ENCODE data around the gene STK11. TPM values are rescaled to one million over a fixed set of nuclear protein-coding genes. Genes with fewer than 3 reads are reported as not detected.

STK11 gene
- total and polyA plus RNA-seq, 2 of the 4 experiments (the other 2 are of a cell fraction) = 39.3 to 42.8 TPM

DNA sequence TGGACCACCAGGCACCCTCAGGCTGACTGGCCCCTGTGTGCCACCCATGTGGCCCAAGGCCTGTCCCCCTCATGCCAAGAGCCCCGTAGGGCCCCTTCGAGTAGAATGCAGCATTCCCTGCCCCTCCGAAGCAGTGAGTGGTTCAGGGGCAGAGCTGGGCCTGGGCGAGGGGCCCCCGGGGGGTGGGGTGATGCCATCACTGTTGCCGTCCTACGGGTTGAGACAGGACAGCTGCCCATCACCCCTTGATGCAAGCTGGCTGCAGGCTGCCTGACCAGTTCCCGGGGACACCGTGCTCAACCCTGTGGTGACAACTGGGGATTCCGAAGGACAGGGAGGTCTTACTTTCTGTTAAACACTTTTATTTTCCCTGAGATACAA is 36.2 kb upstream of the STK11 start:
- 35% methylated on average over 2 of the region's 10 CpGs; no CpG with 5 or more reads in 1 of the 2 experiments for WGBS, 2 experiments (ENCODE audit: extremely low coverage in 2 of 2, insufficient read length in 1 of 2)

More for the DNA sequence above, 36.2 kb upstream of the STK11 start:
- peaks cover 19% of the 10 kb centered on the region for H3K36me3 ChIP-seq (ENCODE audit: control insufficient read depth, insufficient read depth, low read length)
- H3K4me3 ChIP-seq (ENCODE audit: insufficient read depth, low read depth, low read length) = no peak overlapping the region
- H3K9me3 ChIP-seq (ENCODE audit: control insufficient read depth, insufficient read depth, low read length) = peaks cover 2% of the 10 kb centered on the region; the same call in 1 of the 2 replicates
- in situ Hi-C loops (cut with MboI; ENCODE audit: low sequenced_read_pairs) (no loop called here), dilution Hi-C loops (cut with HindIII; ENCODE audit: low sequenced_read_pairs, unreplicated experiment) (no loop called here), intact Hi-C loops (cut with micrococcal nuclease) (no loop called here)
- ChIA-PET POLR2A (ENCODE audit: unreplicated experiment) (no interaction called here), CTCF (no interaction called here)
- peak overlapping the region; percentile 67; the same call in 1 of the 2 replicates for H3K18ac ChIP-seq (ENCODE audit: low read depth, low read length)
- no peak for DNase-seq
- peaks cover 38% of the 10 kb centered on the region for H3K4me1 ChIP-seq (ENCODE audit: control insufficient read depth, insufficient read depth, low read length)
- peak overlapping the region; percentile 92 for H4K91ac ChIP-seq (ENCODE audit: insufficient read depth, low read depth, low read length)
- ATAC-seq (ENCODE audit: low read depth) = no peak
- peak overlapping the region; percentile 87 for H2AFZ ChIP-seq (replicated peaks; ENCODE audit: low read length, poor library complexity)
- H2BK120ac ChIP-seq (ENCODE audit: low read depth, low read length) = peak overlapping the region; percentile 72
- peak overlapping the region; percentile 80 for H4K5ac ChIP-seq (ENCODE audit: low read depth, low read length)
- H4K8ac ChIP-seq (ENCODE audit: low read depth in 2 of 2, low read length in 2 of 2) = peak overlapping the region; percentile 27 to 88; a peak in 3 of 4 replicates
- no TSS peak for BruUV-seq (replicated peaks)
- peak overlapping the region; percentile 37; the same call in 1 of the 2 replicates for H2BK20ac ChIP-seq (ENCODE audit: low read depth, low read length)
- H3K27me3 ChIP-seq (ENCODE audit: control insufficient read depth, insufficient read depth, low read length) = no peaks in the 10 kb centered on the region
- H3K56ac ChIP-seq (ENCODE audit: extremely low read depth, insufficient read depth, low read length) = no peak overlapping the region
- H2BK15ac ChIP-seq (ENCODE audit: low read depth, low read length) = peak overlapping the region; percentile 16; the same call in 1 of the 3 replicates
- TF ChIP-seq CEBPB (IDR thresholded peaks at IDR 0.05; ENCODE audit: low read depth, low read length) (no peak), SMC3 (IDR thresholded peaks at IDR 0.05; ENCODE audit: low read depth, low read length) (no peak), CHD1 (IDR thresholded peaks at IDR 0.05; ENCODE audit: low read depth, low read length) (no peak), NFE2L2 (IDR thresholded peaks at IDR 0.05; ENCODE audit: low read depth, low read length) (no peak), FOS (IDR thresholded peaks at IDR 0.05; ENCODE audit: low read depth, low read length) (no peak), POLR2A (IDR thresholded peaks at IDR 0.05; ENCODE audit: low read depth, low read length) (no peak; the same call in 1 of the 2 replicates), RCOR1 (IDR thresholded peaks at IDR 0.05; ENCODE audit: insufficient replicate concordance, low read length) (no peak), MXI1 (IDR thresholded peaks at IDR 0.05; ENCODE audit: borderline replicate concordance, low read depth, low read length) (no peak)
- H3K14ac ChIP-seq (replicated peaks; ENCODE audit: low read depth, low read length) = peak overlapping the region; percentile 74
- peak overlapping the region; percentile 40 for H3K9ac ChIP-seq (ENCODE audit: low read depth, low read length)
- H2BK5ac ChIP-seq (ENCODE audit: low read depth, low read length, poor library complexity, severe bottlenecking) = peak overlapping the region; percentile 92
- H3K79me1 ChIP-seq (ENCODE audit: low read depth in 1 of 2, low read length in 2 of 2) = peaks cover 8 to 80% of the 10 kb centered on the region in 2 experiments; a peak in 3 of 4 replicates
- H3K9me1 ChIP-seq (ENCODE audit: insufficient read depth, low read length) = peaks cover 20% of the 10 kb centered on the region
- peak overlapping the region; percentile 87 for H3K4ac ChIP-seq (ENCODE audit: low read depth, low read length)
- H4K20me1 ChIP-seq (ENCODE audit: insufficient read depth, low read length) = peaks cover 75% of the 10 kb centered on the region
- H2AK9ac ChIP-seq (replicated peaks; ENCODE audit: low read depth, low read length, poor library complexity) = peak overlapping the region; percentile 99
- H2AK5ac ChIP-seq (ENCODE audit: low read depth, low read length) = peak overlapping the region; percentile 96
- H3K23ac ChIP-seq (ENCODE audit: low read depth, low read length) = peak overlapping the region; percentile 80
- peak overlapping the region; percentile 80 for H3K4me2 ChIP-seq (ENCODE audit: low read depth, low read length)
- H3K27ac ChIP-seq (ENCODE audit: insufficient read depth, low read length) = peak overlapping the region; percentile 90

Measured in IMR-90 (cell line).